Measurements from ENCODE around the gene RPRD1A.
"Not testable (repeated sequence)": the region's sequence is repeated elsewhere in the genome, so short reads cannot be mapped to it uniquely, and the experiment has no call there.

The RPRD1A gene

GRCh38 chr18:36024241-36024640, 43.1 kb downstream of the RPRD1A start:
- peak; percentile 13 for DNase-seq

- DNase-seq: no peak
Measured at GRCh38 chr18:36023336-36023735, 44.0 kb downstream of the RPRD1A start.

GRCh38 chr18:36020174-36020711, 47.1 kb downstream of the RPRD1A start:
- no peak for DNase-seq

- no peak for DNase-seq
Measured at GRCh38 chr18:36017232-36017631, 50.1 kb downstream of the RPRD1A start.

GRCh38 chr18:36015629-36016028, 51.7 kb downstream of the RPRD1A start:
- DNase-seq: no peak

- no peak for DNase-seq
Measured at GRCh38 chr18:36012891-36013290, 54.5 kb downstream of the RPRD1A start.

GRCh38 chr18:36009214-36009613, 58.1 kb downstream of the RPRD1A start:
- DNase-seq: no peak

- no peak for DNase-seq
Measured at GRCh38 chr18:36006997-36007396, 60.4 kb downstream of the RPRD1A start.

- DNase-seq: no peak
Measured at GRCh38 chr18:35999925-36000324, 67.4 kb downstream of the RPRD1A start.

- DNase-seq: no peak
Measured at GRCh38 chr18:35998967-35999366, 68.4 kb downstream of the RPRD1A start.

- no peak for DNase-seq
Measured at GRCh38 chr18:35993013-35993412, 74.3 kb downstream of the RPRD1A start.

- DNase-seq: no peak
Measured at GRCh38 chr18:35991696-35992095, 75.7 kb downstream of the RPRD1A start.

GRCh38 chr18:35983818-35984217, 83.5 kb downstream of the RPRD1A start:
- DNase-seq: no peak

GRCh38 chr18:35983147-35983546, 84.2 kb downstream of the RPRD1A start:
- DNase-seq: no peak

GRCh38 chr18:35982409-35983114, 84.8 kb downstream of the RPRD1A start:
- no peak for DNase-seq

GRCh38 chr18:35979112-35979511, 88.2 kb downstream of the RPRD1A start:
- DNase-seq: no peak

- DNase-seq: no peak
Measured at GRCh38 chr18:35974181-35974580, 93.2 kb downstream of the RPRD1A start.

- no peak for DNase-seq
Measured at GRCh38 chr18:35973650-35974049, 93.7 kb downstream of the RPRD1A start.

GRCh38 chr18:35972197-35973000, 95.0 kb downstream of the RPRD1A start, which contains the start of gene RMP24:
TSS of gene RMP24 (plus strand) at chr18:35972679.
- DNase-seq: peak; percentile 94

GRCh38 chr18:35971661-35972196, 95.6 kb downstream of the RPRD1A start:
- no peak for DNase-seq

GRCh38 chr18:35969676-35970075, 97.7 kb downstream of the RPRD1A start:
- no peak for DNase-seq

GRCh38 chr18:35968278-35968880, 99.0 kb downstream of the RPRD1A start:
- no peak for DNase-seq

- not testable (repeated sequence) for DNase-seq
Measured at GRCh38 chr18:35967866-35968265, 99.5 kb downstream of the RPRD1A start.
